ENCODE measurements around the gene CRIM1. TPM values are rescaled to one million over a fixed set of nuclear protein-coding genes. Genes with fewer than 3 reads are reported as not detected.

CRIM1 gene
- total and polyA plus RNA-seq, 2 of the 8 experiments (the other 6 are each of a cell fraction or from before 2014, with no cell fraction given) = 9.4 to 28.4 TPM

GRCh38 chr2:36489281-36489680, 133.7 kb downstream of the CRIM1 start:
- Histone ChIP-seq H3K18ac (ENCODE audit: extremely low read depth, low read length) (no peak overlapping the region), H3K27ac (ENCODE audit: low read depth, low read length) (no peak overlapping the region), H3K9ac (replicated peaks in 1 of 4; ENCODE audit: extremely low read depth in 1 of 4, low read depth in 3 of 4, low read length in 3 of 4) (no peak overlapping the region), H4K20me1 (replicated peaks in 1 of 2; ENCODE audit: control insufficient read depth in 1 of 2, insufficient read depth in 2 of 2, low read length in 2 of 2) (no peaks in the 10 kb centered on the region), H4K8ac (ENCODE audit: extremely low read depth, insufficient read depth, low read length) (no peak overlapping the region), H3K4me1 (replicated peaks in 1 of 4; ENCODE audit: control insufficient read depth in 3 of 4, insufficient read depth in 4 of 4, low read length in 3 of 4) (peaks cover 0 to 3% (median 1%) of the 10 kb centered on the region in 4 experiments; a peak in 2 of 7 replicates), H4K91ac (replicated peaks; ENCODE audit: insufficient read length, low read length) (no peak overlapping the region), H2BK120ac (replicated peaks; ENCODE audit: low read depth, low read length) (no peak overlapping the region), H2BK5ac (ENCODE audit: low read depth, low read length) (no peak overlapping the region), H3K27me3 (replicated peaks in 1 of 4; ENCODE audit: control insufficient read depth in 3 of 4, extremely low read depth in 1 of 4, insufficient read depth in 3 of 4, low read length in 3 of 4) (no peaks in the 10 kb centered on the region), H3K56ac (replicated peaks; ENCODE audit: insufficient read length, low read depth, low read length) (no peak overlapping the region), H3K4ac (replicated peaks; ENCODE audit: insufficient read length, low read depth, low read length) (no peak overlapping the region), H3K36me3 (ENCODE audit: control insufficient read depth in 2 of 4, insufficient read depth in 4 of 4, low read length in 3 of 4) (peaks cover 0 to 2% (median 0%) of the 10 kb centered on the region in 4 experiments; a peak in 2 of 8 replicates), H3K14ac (ENCODE audit: insufficient read length) (no peak overlapping the region), H2BK12ac (ENCODE audit: low read depth, low read length) (no peak overlapping the region), H3K9me3 (ENCODE audit: insufficient read depth in 2 of 2, low read depth in 1 of 2, low read length in 1 of 2) (no peaks in the 10 kb centered on the region), H2AK5ac (ENCODE audit: low read depth, low read length) (no peak overlapping the region), H3K4me3 (ENCODE audit: extremely low read depth in 1 of 4, insufficient read depth in 2 of 4, low read depth in 3 of 4, low read length in 4 of 4) (no peak overlapping the region), H3K4me2 (ENCODE audit: insufficient read depth in 1 of 2, low read depth in 2 of 2, low read length in 2 of 2) (no peak overlapping the region), H3K23me2 (ENCODE audit: low read depth, low read length) (no peaks in the 10 kb centered on the region), H2BK15ac (ENCODE audit: low read length) (no peak overlapping the region), H3K79me2 (ENCODE audit: control insufficient read depth in 1 of 2, insufficient read depth in 2 of 2, low read length in 2 of 2) (no peaks in the 10 kb centered on the region), H2BK20ac (ENCODE audit: low read length) (no peak overlapping the region), H3K23ac (ENCODE audit: insufficient read length) (no peak overlapping the region), H3K79me1 (ENCODE audit: low read depth, low read length) (no peaks in the 10 kb centered on the region; the same call in 1 of the 2 replicates), H4K5ac (ENCODE audit: insufficient read length, low read depth, low read length) (no peak overlapping the region), H2AFZ (ENCODE audit: low read length) (no peak overlapping the region)
- DNase-seq (ENCODE audit: low read depth in 1 of 2, low spot score in 2 of 2) (no peak), FAIRE-seq (no peak)
- WGBS, 2 experiments (ENCODE audit: extremely low coverage in 1 of 2, insufficient coverage in 1 of 2, insufficient read length in 1 of 2, insufficient replicate concordance in 2 of 2, low coverage in 1 of 2, low lambda C conversion rate in 2 of 2, missing lambda C conversion rate in 1 of 2) = 88% methylated on average over 5 of the region's 5 CpGs; no CpG with 5 or more reads in 1 of the 2 experiments
- POLR2A ChIA-PET (ENCODE audit: partially characterized antibody) = interaction anchor here (1.1 to 1.6 kb wide), 2 partner anchors 10 to 11 kb away, joined by 3 to 4 read pairs; no protein-coding TSS in a partner anchor
- CTCF ChIA-PET (ENCODE audit: partially characterized antibody) = interaction anchor here (0.6 to 2.0 kb wide), 7 partner anchors 10 to 164 kb away, joined by 3 to 5 read pairs (median 3); no protein-coding TSS in a partner anchor
- no peak for TF ChIP-seq SIN3A (conservative IDR thresholded peaks at IDR 0.05 in 1 of 2, IDR thresholded peaks at IDR 0.05 in 1 of 2; ENCODE audit: low read depth in 1 of 2, low read length in 2 of 2)
